Activated B cell treated with CpG ODN at 0.5 μM for 24 hours (primary cell): ENCODE measurements around the gene ARFGAP2. TPM values are rescaled to one million over a fixed set of nuclear protein-coding genes. Genes with fewer than 3 reads are reported as not detected.

Experiments
- ATAC-seq: fragments of 200-7000 bp; cut with Tn5 transposase; one replicate; pipeline ENCODE4 v1.10.0; 2021; ENCODE audit warnings: low read depth, mild to moderate bottlenecking, moderate library complexity
- CTCF ChIA-PET: fragments of 350-600 bp; sonication (Branson Sonifier 250); formaldehyde crosslinking; loops from one replicate; lab custom pipeline; 2021; ENCODE audit warnings: antibody characterized with exemption; lab: Charles Lee
- POLR2A ChIA-PET: fragments of 350-600 bp; sonication (Branson Sonifier 250); formaldehyde crosslinking; loops from one replicate; lab custom pipeline; 2021; ENCODE audit warnings: antibody characterized with exemption; lab: Charles Lee
- DNase-seq: peaks from one replicate; pipeline ENCODE4 v3.0.0; 2022
- H3K27ac Mint-ChIP-seq: one replicate; pipeline ENCODE4 v1.8.0; 2020; ENCODE audit warnings: mixed read lengths
- H3K27me3 Mint-ChIP-seq: one replicate; pipeline ENCODE4 v1.8.0; 2021; ENCODE audit warnings: mixed read lengths
- H3K36me3 Mint-ChIP-seq: one replicate; pipeline ENCODE4 v1.8.0; 2021; ENCODE audit warnings: low read depth, mixed read lengths
- H3K4me1 Mint-ChIP-seq: one replicate; pipeline ENCODE4 v1.8.0; 2021; ENCODE audit warnings: mixed read lengths
- H3K4me3 Mint-ChIP-seq: one replicate; pipeline ENCODE4 v1.8.0; 2020; ENCODE audit warnings: mild to moderate bottlenecking, mixed read lengths
- H3K9me3 Mint-ChIP-seq: one replicate; pipeline ENCODE4 v1.8.0; 2020; ENCODE audit warnings: mixed read lengths
- CTCF ChIP-seq: fragments of 200-600 bp; IDR thresholded peaks from one replicate; pipeline ENCODE4 v1.8.0; 2022; ENCODE audit warnings: antibody characterized with exemption, mild to moderate bottlenecking
- intact Hi-C: fragments of 100-400 bp; cut with micrococcal nuclease; formaldehyde crosslinking; loops from one replicate; pipeline ENCODE4 v1.15.1; 2024
- total RNA-seq: library from RNA; stranded (reverse); gene quantifications from 2 replicates; pipeline ENCODE4 v1.2.3, GENCODE V29; 2022

Gene ARFGAP2
- total RNA-seq, 1 donor from 2014 or later: 176 TPM

GRCh38 chr11:47155879-47156278, 20.8 kb downstream of the ARFGAP2 start:
- no peak for TF ChIP-seq CTCF
- no peaks in the 10 kb centered on the region for H3K9me3 Mint-ChIP-seq
- ChIA-PET POLR2A (no interaction called here), CTCF (interaction anchor here (0.9 kb wide), 1 partner anchor 274 kb away, joined by 3 read pairs; no protein-coding TSS in a partner anchor)
- no peak for DNase-seq
- peaks cover 7% of the 10 kb centered on the region for H3K36me3 Mint-ChIP-seq
- H3K27me3 Mint-ChIP-seq: no peaks in the 10 kb centered on the region
- H3K4me1 Mint-ChIP-seq: peaks cover 38% of the 10 kb centered on the region
- ATAC-seq: no peak
- H3K27ac Mint-ChIP-seq: no peak overlapping the region
- intact Hi-C loops: no loop called here
- H3K4me3 Mint-ChIP-seq: no peak overlapping the region

GRCh38 chr11:47154616-47155570, 21.8 kb downstream of the ARFGAP2 start:
- ChIA-PET CTCF (interaction anchor here (0.9 to 4.0 kb wide), 2 partner anchors 263 to 273 kb away, joined by 3 to 27 read pairs; no protein-coding TSS in a partner anchor), POLR2A (no interaction called here)
- Mint-ChIP-seq H3K27me3 (no peaks in the 10 kb centered on the region), H3K9me3 (no peaks in the 10 kb centered on the region), H3K27ac (peak overlapping the region; percentile 64), H3K4me1 (peaks cover 38% of the 10 kb centered on the region), H3K36me3 (peaks cover 7% of the 10 kb centered on the region), H3K4me3 (peak overlapping the region; percentile 8)
- DNase-seq (no peak), ATAC-seq (peak; percentile 41)
- no peak for TF ChIP-seq CTCF
- intact Hi-C loops: no loop called here

GRCh38 chr11:47152953-47153950, 23.4 kb downstream of the ARFGAP2 start:
- Mint-ChIP-seq H3K4me1 (peaks cover 38% of the 10 kb centered on the region), H3K27ac (peak overlapping the region; percentile 27), H3K27me3 (no peaks in the 10 kb centered on the region), H3K9me3 (no peaks in the 10 kb centered on the region), H3K36me3 (peaks cover 8% of the 10 kb centered on the region), H3K4me3 (peak overlapping the region; percentile 9)
- peak; percentile 84 for TF ChIP-seq CTCF
- intact Hi-C loops: loop anchor here (1.0 kb wide), 1 partner anchor 264 kb away; no protein-coding TSS in a partner anchor
- ATAC-seq: peak; percentile 86
- peak; percentile 46 for DNase-seq
- ChIA-PET CTCF (interaction anchor here (0.5 to 4.0 kb wide), 21 partner anchors 11 to 300 kb away, joined by 3 to 27 read pairs (median 4); partner anchors contain the start of genes ACP2 and CSTPP1), POLR2A (interaction anchor here (0.6 kb wide), 1 partner anchor 242 kb away, joined by 5 read pairs; no protein-coding TSS in a partner anchor)

GRCh38 chr11:47152126-47152952, 24.3 kb downstream of the ARFGAP2 start:
- intact Hi-C loops: no loop called here
- ATAC-seq (no peak), DNase-seq (no peak)
- no peak overlapping the region for H3K27ac Mint-ChIP-seq
- H3K36me3 Mint-ChIP-seq: peaks cover 5% of the 10 kb centered on the region
- no peaks in the 10 kb centered on the region for H3K27me3 Mint-ChIP-seq
- H3K9me3 Mint-ChIP-seq: no peaks in the 10 kb centered on the region
- H3K4me3 Mint-ChIP-seq: peak overlapping the region; percentile 9
- TF ChIP-seq CTCF: no peak
- CTCF ChIA-PET: interaction anchor here (0.5 to 4.0 kb wide), 17 partner anchors 11 to 290 kb away, joined by 3 to 27 read pairs (median 5); partner anchors contain the start of gene CSTPP1
- peaks cover 38% of the 10 kb centered on the region for H3K4me1 Mint-ChIP-seq
- POLR2A ChIA-PET: interaction anchor here (0.6 kb wide), 2 partner anchors 242 to 331 kb away, joined by 5 to 6 read pairs; no protein-coding TSS in a partner anchor
